Measurements from ENCODE around the gene ARSG. TPM values are rescaled to one million over a fixed set of nuclear protein-coding genes. Genes with fewer than 3 reads are reported as not detected.
A peak's percentile ranks its signal among the peaks of the same experiment; 100 is the strongest.

ARSG gene
- total and polyA plus RNA-seq, 10 of the 15 experiments (the other 5 are each of a cell fraction or from before 2014, with no cell fraction given): 2.9 to 13.5 (median 7.6) TPM

DNA sequence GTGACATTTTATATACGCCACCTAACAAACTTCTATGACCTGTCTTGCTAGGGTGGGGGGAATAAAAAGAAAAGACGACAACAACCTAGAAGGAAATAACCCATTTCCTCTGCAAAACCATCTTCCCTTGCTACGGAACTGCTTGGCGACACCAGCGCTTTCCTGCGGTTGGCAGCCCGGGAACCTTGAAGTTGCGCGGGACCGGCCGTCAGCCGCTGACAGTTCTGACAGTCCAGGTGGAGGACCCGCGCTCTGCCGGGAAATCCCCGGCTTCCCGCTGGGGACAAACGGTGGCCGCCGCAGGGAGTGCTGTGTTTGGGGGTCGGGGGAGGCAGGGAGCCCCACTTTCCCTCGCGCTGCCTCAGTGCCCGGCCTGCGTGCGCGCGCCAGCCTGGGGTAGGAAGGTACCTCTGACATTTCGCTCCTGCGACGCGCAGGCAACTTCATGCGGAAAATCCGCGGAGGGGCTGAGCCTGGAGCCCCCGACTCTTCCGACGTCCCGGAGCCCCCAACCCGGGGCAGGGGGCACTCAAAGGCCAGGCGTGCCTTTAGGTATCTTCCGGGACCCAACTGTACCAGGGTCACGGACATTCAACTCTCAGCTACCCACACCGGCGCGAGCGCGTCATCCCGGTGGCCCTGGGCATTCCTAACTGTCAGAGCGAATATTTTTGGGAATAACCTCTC lies 884 bp upstream of the ARSG start (continued):
- TF ChIP-seq, protein P1, sequence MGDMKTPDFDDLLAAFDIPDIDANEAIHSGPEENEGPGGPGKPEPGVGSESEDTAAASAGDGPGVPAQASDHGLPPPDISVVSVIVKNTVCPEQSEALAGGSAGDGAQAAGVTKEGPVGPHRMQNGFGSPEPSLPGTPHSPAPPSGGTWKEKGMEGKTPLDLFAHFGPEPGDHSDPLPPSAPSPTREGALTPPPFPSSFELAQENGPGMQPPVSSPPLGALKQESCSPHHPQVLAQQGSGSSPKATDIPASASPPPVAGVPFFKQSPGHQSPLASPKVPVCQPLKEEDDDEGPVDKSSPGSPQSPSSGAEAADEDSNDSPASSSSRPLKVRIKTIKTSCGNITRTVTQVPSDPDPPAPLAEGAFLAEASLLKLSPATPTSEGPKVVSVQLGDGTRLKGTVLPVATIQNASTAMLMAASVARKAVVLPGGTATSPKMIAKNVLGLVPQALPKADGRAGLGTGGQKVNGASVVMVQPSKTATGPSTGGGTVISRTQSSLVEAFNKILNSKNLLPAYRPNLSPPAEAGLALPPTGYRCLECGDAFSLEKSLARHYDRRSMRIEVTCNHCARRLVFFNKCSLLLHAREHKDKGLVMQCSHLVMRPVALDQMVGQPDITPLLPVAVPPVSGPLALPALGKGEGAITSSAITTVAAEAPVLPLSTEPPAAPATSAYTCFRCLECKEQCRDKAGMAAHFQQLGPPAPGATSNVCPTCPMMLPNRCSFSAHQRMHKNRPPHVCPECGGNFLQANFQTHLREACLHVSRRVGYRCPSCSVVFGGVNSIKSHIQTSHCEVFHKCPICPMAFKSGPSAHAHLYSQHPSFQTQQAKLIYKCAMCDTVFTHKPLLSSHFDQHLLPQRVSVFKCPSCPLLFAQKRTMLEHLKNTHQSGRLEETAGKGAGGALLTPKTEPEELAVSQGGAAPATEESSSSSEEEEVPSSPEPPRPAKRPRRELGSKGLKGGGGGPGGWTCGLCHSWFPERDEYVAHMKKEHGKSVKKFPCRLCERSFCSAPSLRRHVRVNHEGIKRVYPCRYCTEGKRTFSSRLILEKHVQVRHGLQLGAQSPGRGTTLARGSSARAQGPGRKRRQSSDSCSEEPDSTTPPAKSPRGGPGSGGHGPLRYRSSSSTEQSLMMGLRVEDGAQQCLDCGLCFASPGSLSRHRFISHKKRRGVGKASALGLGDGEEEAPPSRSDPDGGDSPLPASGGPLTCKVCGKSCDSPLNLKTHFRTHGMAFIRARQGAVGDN (IDR thresholded peaks at IDR 0.05): 0 out of 2 replicates have a peak, but pooled peaks have one; percentile 13
- no peak for TF ChIP-seq RAD21 (IDR thresholded peaks at IDR 0.05; ENCODE audit: insufficient read depth, low read depth, low read length)

DNA sequence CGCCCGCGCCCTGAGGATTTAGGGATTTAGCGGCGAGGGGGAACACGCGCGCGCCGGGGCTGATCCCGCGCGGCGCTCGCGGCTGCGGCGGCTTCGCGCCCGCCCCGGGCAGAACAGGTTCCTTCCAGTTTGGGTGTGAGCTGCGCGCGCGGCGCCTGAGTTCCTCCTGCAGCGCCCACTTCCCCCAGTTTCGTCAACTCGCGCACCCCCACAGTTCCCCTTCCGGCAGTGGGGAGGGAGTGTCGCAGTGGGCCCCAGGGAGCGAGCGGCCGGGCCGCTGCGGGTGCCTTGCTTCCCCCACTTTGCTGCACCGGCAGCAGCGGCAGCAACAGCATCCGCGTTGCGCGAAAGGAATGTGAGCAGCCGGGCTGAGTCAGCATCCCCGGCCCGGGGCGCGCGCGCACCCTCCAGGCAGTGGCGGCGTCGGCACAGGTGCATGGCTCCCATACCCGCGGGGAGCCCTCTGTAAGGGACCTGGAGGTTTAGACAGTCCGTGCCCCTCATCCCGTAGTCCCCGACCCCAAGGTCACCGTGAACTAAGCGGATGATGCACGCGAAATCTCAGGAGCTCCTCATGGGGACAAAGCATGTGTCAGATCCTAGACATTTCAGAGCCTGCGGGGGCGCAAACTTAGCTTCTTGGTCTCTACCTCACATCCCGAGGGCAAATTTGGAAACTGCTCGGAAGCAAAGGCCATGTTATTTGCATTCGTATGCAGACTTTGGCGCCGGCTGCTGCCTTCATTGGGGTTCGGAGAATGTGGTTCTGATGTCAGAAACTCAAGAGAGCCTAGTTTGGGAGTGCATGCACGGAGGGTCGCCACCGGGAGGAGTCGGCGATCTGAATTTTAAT lies 767 bp downstream of the ARSG start:
- Histone ChIP-seq H3K36me3 (ENCODE audit: control insufficient read depth in 2 of 2, insufficient read depth in 2 of 2, low read length in 1 of 2) (no peaks in the 10 kb centered on the region), H3K4me3 (peak overlapping the region; percentile 74), H3K27ac (ENCODE audit: control insufficient read depth, insufficient read depth) (peak overlapping the region; percentile 95), H3K4me2 (ENCODE audit: control insufficient read depth, insufficient read depth) (peak overlapping the region; percentile 96), H3K9ac (ENCODE audit: control insufficient read depth, insufficient read depth, low read length) (peak overlapping the region; percentile 98), H3K4me1 (ENCODE audit: control insufficient read depth, insufficient read depth, low read length) (peaks cover 22% of the 10 kb centered on the region), H3K27me3 (replicated peaks in 1 of 2; ENCODE audit: control insufficient read depth in 2 of 2, insufficient read depth in 2 of 2, low read length in 1 of 2) (no peaks in the 10 kb centered on the region), H2AFZ (ENCODE audit: control insufficient read depth, low read depth, low read length) (peak overlapping the region; percentile 39), H3K79me2 (ENCODE audit: control insufficient read depth, insufficient read depth, low read length) (peaks cover 37% of the 10 kb centered on the region), H4K20me1 (ENCODE audit: control insufficient read depth, insufficient read depth) (no peaks in the 10 kb centered on the region), H3K9me3 (replicated peaks; ENCODE audit: control insufficient read depth, insufficient read depth, low read length) (no peaks in the 10 kb centered on the region)
- no TSS peak for BruUV-seq (replicated peaks)
- ChIA-PET SMC1A (ENCODE audit: uncharacterized antibody, unreplicated experiment) (interaction anchor here (0.7 to 1.3 kb wide), 6 partner anchors 27 to 170 kb away, joined by 3 to 5 read pairs (median 4); no protein-coding TSS in a partner anchor), CTCF (interaction anchor here (0.9 to 2.2 kb wide), 6 partner anchors 107 to 177 kb away, joined by 3 to 8 read pairs (median 4); no protein-coding TSS in a partner anchor), RAD21 (ENCODE audit: unreplicated experiment) (interaction anchor here (1.4 to 6.9 kb wide), 3 partner anchors 44 to 168 kb away, joined by 4 to 54 read pairs (median 5); partner anchors contain the start of genes AMZ2 and WIPI1), POLR2A (interaction anchor here (1.0 to 3.7 kb wide), 3 partner anchors 30 to 168 kb away, joined by 4 to 28 read pairs (median 5); partner anchors contain the start of gene WIPI1)
- intact Hi-C loops (cut with micrococcal nuclease; ENCODE audit: unreplicated experiment) (loop anchor here (1.0 to 5.0 kb wide), 4 partner anchors 27 to 168 kb away; partner anchors contain the start of gene AMZ2), in situ Hi-C loops (cut with MboI) (no loop called here)
- 1% methylated on average over 64 of the region's 76 CpGs for WGBS (ENCODE audit: insufficient coverage, insufficient replicate concordance, low lambda C conversion rate, missing lambda C conversion rate)
- peak; percentile 56 for FAIRE-seq
- peak; percentile 70 for DNase-seq (ENCODE audit: low read depth, low spot score)
- ATAC-seq: peak; percentile 78
- TF ChIP-seq NR2C1 (IDR thresholded peaks at IDR 0.05): no peak
- no peak for TF ChIP-seq ZNF274 (IDR thresholded peaks at IDR 0.05; ENCODE audit: insufficient read depth, insufficient read length)
- peak; percentile 71 for TF ChIP-seq CREB1 (IDR thresholded peaks at IDR 0.05; ENCODE audit: low read depth)
- TF ChIP-seq, protein P2, sequence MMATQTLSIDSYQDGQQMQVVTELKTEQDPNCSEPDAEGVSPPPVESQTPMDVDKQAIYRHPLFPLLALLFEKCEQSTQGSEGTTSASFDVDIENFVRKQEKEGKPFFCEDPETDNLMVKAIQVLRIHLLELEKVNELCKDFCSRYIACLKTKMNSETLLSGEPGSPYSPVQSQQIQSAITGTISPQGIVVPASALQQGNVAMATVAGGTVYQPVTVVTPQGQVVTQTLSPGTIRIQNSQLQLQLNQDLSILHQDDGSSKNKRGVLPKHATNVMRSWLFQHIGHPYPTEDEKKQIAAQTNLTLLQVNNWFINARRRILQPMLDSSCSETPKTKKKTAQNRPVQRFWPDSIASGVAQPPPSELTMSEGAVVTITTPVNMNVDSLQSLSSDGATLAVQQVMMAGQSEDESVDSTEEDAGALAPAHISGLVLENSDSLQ (IDR thresholded peaks at IDR 0.05): no peak
- TF ChIP-seq POLR2A (IDR thresholded peaks at IDR 0.05; ENCODE audit: low read depth, low read length): peak; percentile 87
- TF ChIP-seq, protein P3, sequence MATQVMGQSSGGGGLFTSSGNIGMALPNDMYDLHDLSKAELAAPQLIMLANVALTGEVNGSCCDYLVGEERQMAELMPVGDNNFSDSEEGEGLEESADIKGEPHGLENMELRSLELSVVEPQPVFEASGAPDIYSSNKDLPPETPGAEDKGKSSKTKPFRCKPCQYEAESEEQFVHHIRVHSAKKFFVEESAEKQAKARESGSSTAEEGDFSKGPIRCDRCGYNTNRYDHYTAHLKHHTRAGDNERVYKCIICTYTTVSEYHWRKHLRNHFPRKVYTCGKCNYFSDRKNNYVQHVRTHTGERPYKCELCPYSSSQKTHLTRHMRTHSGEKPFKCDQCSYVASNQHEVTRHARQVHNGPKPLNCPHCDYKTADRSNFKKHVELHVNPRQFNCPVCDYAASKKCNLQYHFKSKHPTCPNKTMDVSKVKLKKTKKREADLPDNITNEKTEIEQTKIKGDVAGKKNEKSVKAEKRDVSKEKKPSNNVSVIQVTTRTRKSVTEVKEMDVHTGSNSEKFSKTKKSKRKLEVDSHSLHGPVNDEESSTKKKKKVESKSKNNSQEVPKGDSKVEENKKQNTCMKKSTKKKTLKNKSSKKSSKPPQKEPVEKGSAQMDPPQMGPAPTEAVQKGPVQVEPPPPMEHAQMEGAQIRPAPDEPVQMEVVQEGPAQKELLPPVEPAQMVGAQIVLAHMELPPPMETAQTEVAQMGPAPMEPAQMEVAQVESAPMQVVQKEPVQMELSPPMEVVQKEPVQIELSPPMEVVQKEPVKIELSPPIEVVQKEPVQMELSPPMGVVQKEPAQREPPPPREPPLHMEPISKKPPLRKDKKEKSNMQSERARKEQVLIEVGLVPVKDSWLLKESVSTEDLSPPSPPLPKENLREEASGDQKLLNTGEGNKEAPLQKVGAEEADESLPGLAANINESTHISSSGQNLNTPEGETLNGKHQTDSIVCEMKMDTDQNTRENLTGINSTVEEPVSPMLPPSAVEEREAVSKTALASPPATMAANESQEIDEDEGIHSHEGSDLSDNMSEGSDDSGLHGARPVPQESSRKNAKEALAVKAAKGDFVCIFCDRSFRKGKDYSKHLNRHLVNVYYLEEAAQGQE (IDR thresholded peaks at IDR 0.05; ENCODE audit: low read depth, low read length): 0 out of 2 replicates have a peak, but pooled peaks have one; percentile 21
- no peak for TF ChIP-seq SMAD5 (IDR thresholded peaks at IDR 0.05; ENCODE audit: low read depth)
- TF ChIP-seq TBL1XR1 (IDR thresholded peaks at IDR 0.05; ENCODE audit: low read depth, low read length): no peak
- TF ChIP-seq GATAD2B (conservative IDR thresholded peaks at IDR 0.05; ENCODE audit: low read depth): peak; percentile 73; the same call in 1 of the 2 replicates
